ENCODE measurements around the gene BTBD6. TPM values are rescaled to one million over a fixed set of nuclear protein-coding genes. Genes with fewer than 3 reads are reported as not detected.

BTBD6 gene
- total RNA-seq, 2 donors from 2014 or later, result 60.0 to 82.5 TPM

DNA sequence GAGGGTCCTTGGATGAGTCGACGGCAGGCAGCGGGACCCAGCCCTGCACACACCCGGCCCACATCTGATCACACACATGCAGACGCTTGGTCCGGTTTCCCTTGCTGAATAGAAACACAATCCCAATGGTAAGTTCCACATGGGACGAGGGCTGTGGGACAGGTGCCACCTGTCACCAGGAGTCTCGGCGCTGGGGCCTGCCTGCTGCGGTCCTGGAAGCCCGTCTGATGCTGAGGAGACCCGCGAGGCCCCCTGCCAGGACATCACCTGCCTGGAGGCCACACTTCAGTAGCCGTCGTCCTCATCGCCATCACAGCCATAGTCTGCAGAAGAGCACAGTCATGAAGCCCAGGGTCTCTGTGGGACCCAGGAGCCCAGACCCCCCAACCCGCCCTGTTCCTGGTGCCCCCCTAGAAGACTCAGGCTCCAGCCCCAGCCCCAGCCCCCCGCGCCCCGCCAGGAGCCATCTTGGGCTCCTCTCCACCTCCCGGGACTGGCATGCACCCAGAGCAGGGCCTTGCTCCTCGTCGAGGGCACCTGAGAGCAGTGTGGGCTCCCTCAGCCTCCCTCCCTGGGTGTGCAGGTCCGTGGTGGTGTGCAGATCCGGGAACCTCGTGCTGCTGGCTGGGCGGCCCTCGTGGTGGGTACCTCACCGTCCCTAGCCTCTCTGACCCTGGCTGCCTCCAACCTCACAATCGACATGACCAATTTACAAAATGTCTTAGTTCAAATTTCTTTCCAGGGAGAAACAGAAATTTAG lies 37.9 kb upstream of the BTBD6 start:
- Histone ChIP-seq H3K9me3 (no peaks in the 10 kb centered on the region), H3K36me3 (no peaks in the 10 kb centered on the region)
- intact Hi-C loops (cut with DNase I), result no loop called here

DNA sequence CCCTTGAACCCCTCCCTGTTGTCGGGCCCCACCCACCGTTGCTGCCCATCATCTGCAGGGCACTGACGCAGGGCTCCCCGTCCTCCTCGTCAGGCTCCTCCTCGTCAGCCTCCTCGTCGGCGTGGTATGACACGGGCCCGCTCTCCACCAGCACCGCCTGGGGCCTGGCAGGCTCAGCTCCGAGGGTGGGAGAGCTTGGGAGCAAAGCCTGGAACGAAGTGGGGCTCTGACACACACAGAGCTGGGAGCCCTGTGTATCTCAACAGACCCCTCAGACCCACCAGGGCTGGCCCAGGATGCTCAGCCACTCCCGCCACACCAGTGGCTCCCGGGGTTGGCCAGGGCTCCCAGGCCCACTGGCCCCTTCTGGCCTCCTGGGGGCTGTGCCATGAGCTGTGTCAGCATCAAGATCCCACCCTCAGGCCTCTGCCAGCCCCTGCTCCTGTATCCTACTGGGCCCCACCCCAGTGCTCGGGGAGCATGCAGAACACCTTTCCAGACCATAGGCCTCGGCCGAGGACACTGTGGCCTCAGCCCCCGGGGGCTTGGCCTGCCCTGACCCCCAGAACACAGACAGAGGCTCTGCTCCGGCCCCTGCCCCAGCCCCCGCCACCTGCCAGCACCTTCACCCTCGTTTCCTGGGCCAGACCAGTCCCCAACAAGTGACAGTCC lies 37.1 kb upstream of the BTBD6 start:
- Histone ChIP-seq H3K9me3 (no peaks in the 10 kb centered on the region), H3K36me3 (no peaks in the 10 kb centered on the region), H3K27me3 (replicated peaks; ENCODE audit: insufficient read depth) (no peaks in the 10 kb centered on the region), H3K4me3 (no peak overlapping the region), H3K4me1 (replicated peaks) (no peaks in the 10 kb centered on the region), H3K27ac (no peak overlapping the region)
- TF ChIP-seq, protein P1, sequence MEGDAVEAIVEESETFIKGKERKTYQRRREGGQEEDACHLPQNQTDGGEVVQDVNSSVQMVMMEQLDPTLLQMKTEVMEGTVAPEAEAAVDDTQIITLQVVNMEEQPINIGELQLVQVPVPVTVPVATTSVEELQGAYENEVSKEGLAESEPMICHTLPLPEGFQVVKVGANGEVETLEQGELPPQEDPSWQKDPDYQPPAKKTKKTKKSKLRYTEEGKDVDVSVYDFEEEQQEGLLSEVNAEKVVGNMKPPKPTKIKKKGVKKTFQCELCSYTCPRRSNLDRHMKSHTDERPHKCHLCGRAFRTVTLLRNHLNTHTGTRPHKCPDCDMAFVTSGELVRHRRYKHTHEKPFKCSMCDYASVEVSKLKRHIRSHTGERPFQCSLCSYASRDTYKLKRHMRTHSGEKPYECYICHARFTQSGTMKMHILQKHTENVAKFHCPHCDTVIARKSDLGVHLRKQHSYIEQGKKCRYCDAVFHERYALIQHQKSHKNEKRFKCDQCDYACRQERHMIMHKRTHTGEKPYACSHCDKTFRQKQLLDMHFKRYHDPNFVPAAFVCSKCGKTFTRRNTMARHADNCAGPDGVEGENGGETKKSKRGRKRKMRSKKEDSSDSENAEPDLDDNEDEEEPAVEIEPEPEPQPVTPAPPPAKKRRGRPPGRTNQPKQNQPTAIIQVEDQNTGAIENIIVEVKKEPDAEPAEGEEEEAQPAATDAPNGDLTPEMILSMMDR (IDR thresholded peaks at IDR 0.05), result no peak
- TF ChIP-seq POLR2AphosphoS5 (IDR thresholded peaks at IDR 0.05) (no peak), POLR2A (IDR thresholded peaks at IDR 0.05) (no peak)
- DNase-seq (ENCODE audit: low spot score), result no peak
- intact Hi-C loops (cut with DNase I), result no loop called here
- 92% methylated on average over 21 of the region's 23 CpGs for WGBS

More for the DNA sequence above, 37.9 kb upstream of the BTBD6 start:
- Histone ChIP-seq H3K27ac (no peak overlapping the region), H3K4me3 (no peak overlapping the region), H3K27me3 (replicated peaks; ENCODE audit: insufficient read depth) (no peaks in the 10 kb centered on the region), H3K4me1 (replicated peaks) (no peaks in the 10 kb centered on the region)
- TF ChIP-seq POLR2AphosphoS5 (IDR thresholded peaks at IDR 0.05) (no peak), POLR2A (IDR thresholded peaks at IDR 0.05) (no peak)
- TF ChIP-seq, protein P1 (IDR thresholded peaks at IDR 0.05), result no peak
- no peak for DNase-seq (ENCODE audit: low spot score)
- WGBS, result 87% methylated on average over 30 of the region's 30 CpGs

DNA sequence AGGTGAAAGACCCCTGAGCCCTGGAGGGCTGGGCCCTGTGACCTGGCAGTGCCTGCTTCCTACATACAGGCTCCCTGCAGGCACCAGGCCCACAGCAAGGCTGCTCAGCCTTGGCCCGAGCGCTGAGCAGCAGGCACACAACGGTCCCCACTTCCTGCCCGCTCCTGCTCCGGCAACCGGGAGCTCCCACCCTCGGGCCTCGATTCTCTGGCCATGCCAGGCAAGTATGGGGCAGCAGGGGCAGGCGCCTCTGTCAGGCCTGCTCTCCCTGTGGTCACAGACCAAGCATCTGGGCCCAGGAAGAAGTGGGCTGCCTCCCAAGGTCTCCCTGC lies 36.6 kb upstream of the BTBD6 start:
- no peak overlapping the region for H3K27ac ChIP-seq
- H3K27me3 ChIP-seq (replicated peaks; ENCODE audit: insufficient read depth), result no peaks in the 10 kb centered on the region
- 91% methylated on average over 9 of the region's 9 CpGs for WGBS
- TF ChIP-seq POLR2AphosphoS5 (IDR thresholded peaks at IDR 0.05) (no peak), POLR2A (IDR thresholded peaks at IDR 0.05) (no peak)
- TF ChIP-seq, protein P1 (IDR thresholded peaks at IDR 0.05), result no peak
- no peak for DNase-seq (ENCODE audit: low spot score)
- H3K4me3 ChIP-seq, result no peak overlapping the region
- H3K36me3 ChIP-seq, result no peaks in the 10 kb centered on the region
- H3K9me3 ChIP-seq, result no peaks in the 10 kb centered on the region
- intact Hi-C loops (cut with DNase I), result no loop called here
- H3K4me1 ChIP-seq (replicated peaks), result no peaks in the 10 kb centered on the region

DNA sequence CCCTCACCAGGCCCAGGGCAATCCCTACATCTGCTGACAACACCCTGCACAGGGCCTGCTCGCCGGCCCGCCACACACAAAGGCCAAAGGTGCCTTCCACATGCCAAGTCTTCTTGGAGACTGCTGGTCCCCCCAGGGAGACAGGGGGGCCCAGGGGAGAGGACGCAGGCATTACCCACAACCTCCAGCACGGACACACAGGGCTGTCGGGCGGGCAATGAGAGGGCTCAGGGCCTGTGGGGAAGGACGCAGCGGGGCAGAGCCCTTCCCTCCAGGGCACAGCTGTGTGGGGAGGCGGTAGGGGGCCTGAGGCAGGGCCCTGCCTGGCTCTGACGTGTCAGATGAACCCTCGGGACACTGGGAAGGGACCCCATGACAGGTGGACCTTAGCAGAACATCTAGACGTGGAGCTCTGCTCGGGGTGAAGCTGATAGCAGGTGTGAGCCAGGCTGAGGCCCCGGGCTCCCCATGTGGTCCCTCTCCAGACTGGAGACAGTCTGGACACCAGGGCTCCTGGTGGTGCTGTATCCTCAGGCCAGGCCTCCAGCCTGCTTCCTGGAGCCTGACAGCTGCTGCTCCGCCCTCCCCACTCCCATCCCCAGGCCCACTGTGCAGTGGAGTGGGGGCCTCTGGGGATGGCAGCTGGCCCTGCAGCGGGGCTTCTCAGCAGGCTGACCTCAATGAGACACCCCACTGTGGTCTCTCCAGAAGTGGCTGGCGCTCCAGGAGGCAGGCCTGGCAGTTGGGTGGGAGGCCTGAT lies 35.6 kb upstream of the BTBD6 start:
- 91% methylated on average over 18 of the region's 18 CpGs for WGBS
- peaks cover 0 to 5% of the 10 kb centered on the region in 2 donors for H3K36me3 ChIP-seq
- H3K4me3 ChIP-seq, result no peak overlapping the region
- H3K27me3 ChIP-seq (replicated peaks; ENCODE audit: insufficient read depth), result no peaks in the 10 kb centered on the region
- DNase-seq (ENCODE audit: low spot score), result no peak
- H3K4me1 ChIP-seq (replicated peaks), result no peaks in the 10 kb centered on the region
- no peaks in the 10 kb centered on the region for H3K9me3 ChIP-seq
- intact Hi-C loops (cut with DNase I), result no loop called here
- H3K27ac ChIP-seq, result no peak overlapping the region
- TF ChIP-seq, protein P1 (IDR thresholded peaks at IDR 0.05), result no peak
- TF ChIP-seq POLR2AphosphoS5 (IDR thresholded peaks at IDR 0.05) (no peak), POLR2A (IDR thresholded peaks at IDR 0.05) (no peak)

Data from prostate gland (tissue), 2 donors.